GDM1 (cell line): ENCODE measurements around the gene PDLIM3.
A peak's percentile ranks its signal among the peaks of the same experiment; 100 is the strongest.
"Not testable (repeated sequence)": the region's sequence is repeated elsewhere in the genome, so short reads cannot be mapped to it uniquely, and the experiment has no call there.

ENCODE experiments used
- DNase-seq: peaks from one replicate; lab custom pipeline; 2025; lab: John Stamatoyannopoulos, UW

Gene PDLIM3

GRCh38 chr4:185518069-185518468 is 17.2 kb downstream of the PDLIM3 start:
- DNase-seq = no peak

- no peak for DNase-seq
Observed at GRCh38 chr4:185515248-185515647, 20.1 kb downstream of the PDLIM3 start.

GRCh38 chr4:185514182-185514697 is 21.1 kb downstream of the PDLIM3 start:
- DNase-seq = no peak

GRCh38 chr4:185513489-185514181 is 21.7 kb downstream of the PDLIM3 start:
- DNase-seq = peak; percentile 27

- no peak for DNase-seq
Observed at GRCh38 chr4:185512516-185512915, 22.8 kb downstream of the PDLIM3 start.

GRCh38 chr4:185511243-185511642 is 24.1 kb downstream of the PDLIM3 start:
- not testable (repeated sequence) for DNase-seq

- no peak for DNase-seq
Observed at GRCh38 chr4:185510806-185511205, 24.5 kb downstream of the PDLIM3 start.

GRCh38 chr4:185508181-185508580 is 27.1 kb downstream of the PDLIM3 start:
- DNase-seq = no peak

GRCh38 chr4:185506422-185506821 is 28.9 kb downstream of the PDLIM3 start:
- no peak for DNase-seq

GRCh38 chr4:185504098-185505047 is 30.9 kb downstream of the PDLIM3 start:
- DNase-seq = no peak

- no peak for DNase-seq
Observed at GRCh38 chr4:185502386-185502785, 32.9 kb downstream of the PDLIM3 start.

GRCh38 chr4:185500576-185500975 is 34.7 kb downstream of the PDLIM3 start:
- DNase-seq = no peak

- no peak for DNase-seq
Observed at GRCh38 chr4:185500035-185500434, 35.3 kb downstream of the PDLIM3 start.

- no peak for DNase-seq
Observed at GRCh38 chr4:185488650-185489049, 46.7 kb downstream of the PDLIM3 start.

- no peak for DNase-seq
Observed at GRCh38 chr4:185481401-185481800, 53.9 kb downstream of the PDLIM3 start.

GRCh38 chr4:185480016-185480732 is 55.1 kb downstream of the PDLIM3 start:
- no peak for DNase-seq

GRCh38 chr4:185479507-185479971 is 55.8 kb downstream of the PDLIM3 start:
- DNase-seq = no peak

- no peak for DNase-seq
Observed at GRCh38 chr4:185473247-185473646, 62.1 kb downstream of the PDLIM3 start.

- DNase-seq = no peak
Observed at GRCh38 chr4:185472103-185472542, 63.2 kb downstream of the PDLIM3 start.

- DNase-seq = peak; percentile 51
Observed at GRCh38 chr4:185471235-185472102, 63.8 kb downstream of the PDLIM3 start, which contains the start of gene CCDC110. TSS of gene CCDC110 (minus strand) at chr4:185471733. CDS start at chr4:185471683, 50 bp downstream.
